ENCODE measurements around the gene PTPRN2.

GRCh38 chr7:157719008-157719682 is 868.5 kb downstream of the PTPRN2 start:
- no peak for TF ChIP-seq POLR2A (IDR thresholded peaks at IDR 0.05; ENCODE audit: borderline replicate concordance, extremely low read depth, insufficient read depth, insufficient read length)
- TF ChIP-seq CTCF (IDR thresholded peaks at IDR 0.05 in 2 of 3, conservative IDR thresholded peaks at IDR 0.05 in 1 of 3; ENCODE audit: borderline replicate concordance in 1 of 3, insufficient read depth in 1 of 3, low read depth in 2 of 3, low read length in 2 of 3) = no peak
